Neural cell (in vitro differentiated cells): ENCODE data around the gene FAT2. TPM values are rescaled to one million over a fixed set of nuclear protein-coding genes. Genes with fewer than 3 reads are reported as not detected.

Experiments used
- H2AFZ ChIP-seq: fragments of 200-600, 300-800 bp; sonication (generic), shearing (Covaris generic); 2 replicates; pipeline ENCODE4 v1.6.0; 2014; ENCODE audit warnings: low read depth, mild to moderate bottlenecking, antibody characterized with exemption, low read length, moderate library complexity
- H3F3A ChIP-seq: fragments of 200-600 bp; shearing (Covaris generic); 2 replicates; pipeline ENCODE4 v1.6.1; 2016; ENCODE audit warnings: mild to moderate bottlenecking, moderate library complexity, mixed read lengths, antibody characterized with exemption, low read length; ENCODE audit not compliant: insufficient read depth, poor library complexity, severe bottlenecking
- H3K27ac ChIP-seq: fragments of 200-600, 300-800 bp; sonication (generic), shearing (Covaris generic); 2 replicates; pipeline ENCODE4 v1.5.1; 2014; ENCODE audit warnings: mild to moderate bottlenecking, low read length, moderate library complexity
- H3K27me3 ChIP-seq: fragments of 300-800, 200-600 bp; sonication (generic), shearing (Covaris generic); 2 replicates; pipeline ENCODE4 v1.6.0; 2014; ENCODE audit warnings: mild to moderate bottlenecking, low read depth, low read length, moderate library complexity; ENCODE audit not compliant: insufficient read depth
- H3K36me3 ChIP-seq: fragments of 300-800, 200-600 bp; sonication (generic), shearing (Covaris generic); 2 replicates; pipeline ENCODE4 v1.5.1; 2014; ENCODE audit warnings: mild to moderate bottlenecking, antibody characterized with exemption, low read length, moderate library complexity; ENCODE audit not compliant: insufficient read depth
- H3K4me2 ChIP-seq: fragments of 300-800, 200-600 bp; sonication (generic), shearing (Covaris generic); 2 replicates; pipeline ENCODE4 v1.6.0; 2014; ENCODE audit warnings: mild to moderate bottlenecking, low read length
- H3K4me3 ChIP-seq: fragments of 300-800, 200-600 bp; sonication (generic), shearing (Covaris generic); 2 replicates; pipeline ENCODE4 v1.5.1; 2014; ENCODE audit warnings: mild to moderate bottlenecking, low read length, moderate library complexity
- H3K79me2 ChIP-seq: fragments of 200-600 bp; shearing (Covaris generic); replicated peaks from 2 replicates; pipeline ENCODE4 v1.6.0; 2014; ENCODE audit warnings: mild to moderate bottlenecking, low read length, moderate library complexity; ENCODE audit not compliant: insufficient read depth
- H3K9ac ChIP-seq: fragments of 300-800, 200-600 bp; sonication (generic), shearing (Covaris generic); 2 replicates; pipeline ENCODE4 v1.6.1; 2016; ENCODE audit warnings: mild to moderate bottlenecking, low read length, mixed read lengths
- H3K9me2 ChIP-seq: fragments of 200-600 bp; shearing (Covaris generic); 2 replicates; pipeline ENCODE4 v1.6.1; 2016; ENCODE audit warnings: mild to moderate bottlenecking, low read length, mixed read lengths; ENCODE audit not compliant: insufficient read depth
- H3K9me3 ChIP-seq: fragments of 200-600, 300-800 bp; sonication (generic), shearing (Covaris generic); 2 replicates; pipeline ENCODE4 v1.6.1; 2016; ENCODE audit warnings: mild to moderate bottlenecking, mixed run types, low read length, moderate library complexity, mixed read lengths
- H4K20me1 ChIP-seq: fragments of 200-600 bp; shearing (Covaris generic); 2 replicates; pipeline ENCODE4 v1.6.1; 2016; ENCODE audit warnings: mild to moderate bottlenecking, mixed run types; ENCODE audit not compliant: insufficient read depth
- EP300 ChIP-seq: fragments of 450-650 bp; conservative IDR thresholded peaks from 2 replicates; pipeline ENCODE4 v1.6.1; 2014; ENCODE audit warnings: antibody characterized with exemption, mild to moderate bottlenecking, moderate library complexity; ENCODE audit not compliant: poor library complexity, severe bottlenecking
- EZH2 ChIP-seq: fragments of 200-600, 300-800 bp; shearing (Covaris generic), sonication (generic); IDR thresholded peaks from 2 replicates; pipeline ENCODE4 v1.6.1; 2014; ENCODE audit warnings: antibody characterized with exemption, low read length, borderline replicate concordance, mild to moderate bottlenecking; ENCODE audit not compliant: insufficient read depth, poor library complexity, severe bottlenecking
- MXI1 ChIP-seq: fragments of 450-650 bp; conservative IDR thresholded peaks from 2 replicates; pipeline ENCODE4 v1.6.1; 2014; ENCODE audit warnings: antibody characterized with exemption, mild to moderate bottlenecking; ENCODE audit not compliant: poor library complexity, severe bottlenecking
- POLR2AphosphoS5 ChIP-seq: IDR thresholded peaks from 2 replicates; pipeline ENCODE4 v1.6.1; 2012
- RAD21 ChIP-seq: fragments of 450-650 bp; conservative IDR thresholded peaks from 2 replicates; pipeline ENCODE4 v1.6.1; 2014; ENCODE audit warnings: antibody characterized with exemption, mild to moderate bottlenecking, moderate library complexity
- SMC3 ChIP-seq: fragments of 450-650 bp; conservative IDR thresholded peaks from 2 replicates; pipeline ENCODE4 v1.6.1; 2014; ENCODE audit warnings: antibody characterized with exemption, mild to moderate bottlenecking, moderate library complexity; ENCODE audit not compliant: poor library complexity
- TAF1 ChIP-seq: IDR thresholded peaks from 2 replicates; pipeline ENCODE4 v1.6.1; 2012; ENCODE audit warnings: low read depth
- polyA plus RNA-seq: library from polyadenylated mRNA; depleted of rRNA; stranded (reverse); fragments of >200 nt; gene quantifications from 2 replicates; pipeline ENCODE4 v1.2.3, GENCODE V29; 2014
- TF ChIP-seq, protein P1 (sequence below): fragments of 450-650 bp; IDR thresholded peaks from 2 replicates; pipeline ENCODE4 v1.5.1; 2014; ENCODE audit warnings: antibody characterized with exemption, mild to moderate bottlenecking, moderate library complexity; ENCODE audit not compliant: poor library complexity, severe bottlenecking
- TF ChIP-seq, protein P2 (sequence below): IDR thresholded peaks from 2 replicates; pipeline ENCODE4 v1.6.1; 2012; ENCODE audit warnings: borderline replicate concordance

Gene FAT2
- polyA plus RNA-seq, 1 donor from 2014 or later, result not detected

DNA sequence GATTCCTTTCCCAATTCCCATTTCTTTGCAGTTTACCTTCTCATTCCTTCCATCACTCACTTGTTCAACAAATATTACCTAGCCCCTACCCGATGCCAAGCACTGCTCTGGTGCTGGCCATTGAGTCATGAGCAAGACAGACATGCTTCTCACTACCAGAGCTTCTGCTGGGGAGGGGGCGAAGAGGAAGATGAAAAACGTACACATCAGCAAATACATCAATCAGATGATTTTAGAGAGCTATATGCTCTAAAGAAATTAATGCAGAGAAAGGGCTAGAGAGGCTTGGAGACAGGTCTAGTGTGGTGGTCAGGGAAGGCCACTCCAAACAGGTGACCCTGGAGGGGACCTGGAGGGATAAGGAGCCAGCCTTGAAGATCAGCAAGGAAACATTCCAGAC is 14.4 kb upstream of the FAT2 start:
- TF ChIP-seq EP300 (no peak), POLR2AphosphoS5 (no peak), TAF1 (no peak), MXI1 (no peak), EZH2 (no peak), SMC3 (no peak), RAD21 (no peak)
- TF ChIP-seq, protein P1, sequence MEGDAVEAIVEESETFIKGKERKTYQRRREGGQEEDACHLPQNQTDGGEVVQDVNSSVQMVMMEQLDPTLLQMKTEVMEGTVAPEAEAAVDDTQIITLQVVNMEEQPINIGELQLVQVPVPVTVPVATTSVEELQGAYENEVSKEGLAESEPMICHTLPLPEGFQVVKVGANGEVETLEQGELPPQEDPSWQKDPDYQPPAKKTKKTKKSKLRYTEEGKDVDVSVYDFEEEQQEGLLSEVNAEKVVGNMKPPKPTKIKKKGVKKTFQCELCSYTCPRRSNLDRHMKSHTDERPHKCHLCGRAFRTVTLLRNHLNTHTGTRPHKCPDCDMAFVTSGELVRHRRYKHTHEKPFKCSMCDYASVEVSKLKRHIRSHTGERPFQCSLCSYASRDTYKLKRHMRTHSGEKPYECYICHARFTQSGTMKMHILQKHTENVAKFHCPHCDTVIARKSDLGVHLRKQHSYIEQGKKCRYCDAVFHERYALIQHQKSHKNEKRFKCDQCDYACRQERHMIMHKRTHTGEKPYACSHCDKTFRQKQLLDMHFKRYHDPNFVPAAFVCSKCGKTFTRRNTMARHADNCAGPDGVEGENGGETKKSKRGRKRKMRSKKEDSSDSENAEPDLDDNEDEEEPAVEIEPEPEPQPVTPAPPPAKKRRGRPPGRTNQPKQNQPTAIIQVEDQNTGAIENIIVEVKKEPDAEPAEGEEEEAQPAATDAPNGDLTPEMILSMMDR, result no peak
- TF ChIP-seq, protein P2, sequence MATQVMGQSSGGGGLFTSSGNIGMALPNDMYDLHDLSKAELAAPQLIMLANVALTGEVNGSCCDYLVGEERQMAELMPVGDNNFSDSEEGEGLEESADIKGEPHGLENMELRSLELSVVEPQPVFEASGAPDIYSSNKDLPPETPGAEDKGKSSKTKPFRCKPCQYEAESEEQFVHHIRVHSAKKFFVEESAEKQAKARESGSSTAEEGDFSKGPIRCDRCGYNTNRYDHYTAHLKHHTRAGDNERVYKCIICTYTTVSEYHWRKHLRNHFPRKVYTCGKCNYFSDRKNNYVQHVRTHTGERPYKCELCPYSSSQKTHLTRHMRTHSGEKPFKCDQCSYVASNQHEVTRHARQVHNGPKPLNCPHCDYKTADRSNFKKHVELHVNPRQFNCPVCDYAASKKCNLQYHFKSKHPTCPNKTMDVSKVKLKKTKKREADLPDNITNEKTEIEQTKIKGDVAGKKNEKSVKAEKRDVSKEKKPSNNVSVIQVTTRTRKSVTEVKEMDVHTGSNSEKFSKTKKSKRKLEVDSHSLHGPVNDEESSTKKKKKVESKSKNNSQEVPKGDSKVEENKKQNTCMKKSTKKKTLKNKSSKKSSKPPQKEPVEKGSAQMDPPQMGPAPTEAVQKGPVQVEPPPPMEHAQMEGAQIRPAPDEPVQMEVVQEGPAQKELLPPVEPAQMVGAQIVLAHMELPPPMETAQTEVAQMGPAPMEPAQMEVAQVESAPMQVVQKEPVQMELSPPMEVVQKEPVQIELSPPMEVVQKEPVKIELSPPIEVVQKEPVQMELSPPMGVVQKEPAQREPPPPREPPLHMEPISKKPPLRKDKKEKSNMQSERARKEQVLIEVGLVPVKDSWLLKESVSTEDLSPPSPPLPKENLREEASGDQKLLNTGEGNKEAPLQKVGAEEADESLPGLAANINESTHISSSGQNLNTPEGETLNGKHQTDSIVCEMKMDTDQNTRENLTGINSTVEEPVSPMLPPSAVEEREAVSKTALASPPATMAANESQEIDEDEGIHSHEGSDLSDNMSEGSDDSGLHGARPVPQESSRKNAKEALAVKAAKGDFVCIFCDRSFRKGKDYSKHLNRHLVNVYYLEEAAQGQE, result no peak
- Histone ChIP-seq H4K20me1 (no peaks in the 10 kb centered on the region), H3K4me3 (no peak overlapping the region), H3K9ac (no peak overlapping the region), H3K36me3 (no peaks in the 10 kb centered on the region), H3K79me2 (no peaks in the 10 kb centered on the region), H3K4me2 (no peak overlapping the region), H3F3A (no peaks in the 10 kb centered on the region), H2AFZ (no peak overlapping the region), H3K27me3 (no peaks in the 10 kb centered on the region), H3K9me2 (no peaks in the 10 kb centered on the region), H3K27ac (no peak overlapping the region), H3K9me3 (no peaks in the 10 kb centered on the region)

DNA sequence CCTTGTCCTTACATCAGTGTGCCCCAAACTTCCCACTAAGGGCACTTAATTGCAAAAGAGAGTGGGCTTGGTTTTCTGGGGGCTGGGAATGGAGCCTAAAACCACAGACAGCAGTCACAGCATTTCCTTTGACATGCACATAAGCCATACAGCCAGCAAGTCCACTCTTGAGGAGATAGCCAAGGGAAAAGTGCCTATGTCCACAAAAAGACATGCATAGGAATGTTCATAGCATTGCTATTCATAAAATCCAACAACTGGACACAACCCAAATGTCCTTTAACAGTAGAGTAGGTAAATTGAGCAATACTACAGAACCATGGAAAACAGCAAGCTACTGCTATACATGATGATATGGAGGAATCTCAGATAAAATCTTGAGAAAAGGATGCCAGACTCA is 11.7 kb upstream of the FAT2 start:
- Histone ChIP-seq H3K79me2 (no peaks in the 10 kb centered on the region), H3K36me3 (no peaks in the 10 kb centered on the region), H3F3A (no peaks in the 10 kb centered on the region), H2AFZ (no peak overlapping the region), H3K27me3 (no peaks in the 10 kb centered on the region), H3K4me3 (no peak overlapping the region), H3K27ac (no peak overlapping the region), H3K9me3 (no peaks in the 10 kb centered on the region), H3K9me2 (no peaks in the 10 kb centered on the region), H3K4me2 (no peak overlapping the region), H4K20me1 (no peaks in the 10 kb centered on the region), H3K9ac (no peak overlapping the region)
- TF ChIP-seq, protein P2, result no peak
- TF ChIP-seq TAF1 (no peak), RAD21 (no peak), EZH2 (no peak), EP300 (no peak), POLR2AphosphoS5 (no peak), MXI1 (no peak), SMC3 (no peak)
- TF ChIP-seq, protein P1, result no peak
